Activated CD8-positive, alpha-beta memory T cell treated with anti-CD3 and anti-CD28 coated beads for 1 hour (primary cell): ENCODE measurements around the gene PLCH2.
"Not testable (repeated sequence)": the region's sequence is repeated elsewhere in the genome, so short reads cannot be mapped to it uniquely, and the experiment has no call there.

Source experiments
- DNase-seq, 2 donors: peaks; one replicate each; pipeline ENCODE4 v3.0.0-alpha.2; 2020; ENCODE audit warnings: low read depth in 1 of 2; ENCODE audit errors: extremely low read depth in 1 of 2

Gene PLCH2

DNA sequence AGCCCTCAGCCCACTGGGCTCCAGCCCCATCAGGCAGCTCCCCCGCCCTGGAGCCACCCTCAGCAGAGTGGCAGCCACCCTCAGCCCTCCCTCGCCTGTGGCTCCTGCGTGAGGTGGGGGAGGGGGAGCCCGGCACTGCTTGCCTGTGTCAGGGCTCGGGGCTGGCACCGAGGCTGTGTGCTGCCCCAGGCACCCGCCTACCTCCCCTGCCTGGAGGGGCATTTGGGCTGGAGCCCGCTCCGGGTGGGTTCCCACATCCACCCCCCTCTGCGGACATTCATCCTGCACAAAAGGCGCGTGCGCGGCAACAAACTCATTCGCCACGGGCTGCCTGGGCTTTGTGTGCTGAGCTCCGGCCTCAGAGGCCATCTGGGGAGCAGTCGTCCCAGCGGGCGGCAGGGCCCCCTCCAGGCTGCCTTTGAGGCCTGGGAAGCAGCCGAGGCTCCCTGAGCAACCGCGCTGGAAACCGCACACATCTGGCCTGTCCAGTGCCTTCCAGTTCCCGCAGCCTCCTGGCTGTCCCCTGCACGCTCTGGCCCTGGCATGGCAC, 67.5 kb downstream of the PLCH2 start:
- DNase-seq = no peak

DNA sequence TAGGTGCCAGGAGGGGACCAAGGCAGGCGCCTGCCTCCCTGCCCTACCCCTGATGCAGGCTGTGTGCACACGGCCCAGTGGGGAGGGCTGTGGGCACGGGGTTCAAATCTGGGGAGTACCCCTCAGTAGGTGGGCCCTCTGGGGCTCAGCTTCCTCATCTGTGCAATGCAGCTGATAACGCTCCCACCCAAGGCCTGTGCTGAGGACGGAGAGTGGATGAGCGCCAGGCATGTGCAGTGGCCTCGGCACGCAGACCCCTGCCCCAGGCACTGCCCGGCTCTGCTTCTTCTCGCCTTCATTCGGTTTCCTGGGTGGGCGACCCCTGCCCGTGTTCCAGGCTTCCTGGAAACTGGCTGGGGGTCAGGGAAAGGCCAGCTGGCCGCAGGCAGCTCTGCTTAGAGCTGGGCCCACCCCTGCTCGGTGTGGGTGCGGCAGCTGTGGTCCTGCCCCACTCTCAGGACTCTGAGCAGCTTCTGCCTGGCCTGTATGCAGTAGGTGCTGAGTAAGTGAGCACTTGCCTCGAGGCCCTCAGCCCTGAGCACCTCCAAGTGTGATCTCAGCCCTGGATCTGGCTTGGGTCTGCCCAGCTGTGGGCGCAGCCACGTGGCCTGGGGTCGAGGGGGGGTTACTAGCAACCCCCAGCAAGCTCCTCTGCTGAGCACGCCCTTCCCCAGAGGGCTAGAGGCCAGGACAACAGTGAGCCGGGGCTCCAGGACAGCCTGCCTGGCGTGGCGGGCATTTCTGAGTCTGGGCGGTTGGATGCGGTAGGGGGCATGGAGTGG, 68.2 kb downstream of the PLCH2 start:
- no peak for DNase-seq

DNA sequence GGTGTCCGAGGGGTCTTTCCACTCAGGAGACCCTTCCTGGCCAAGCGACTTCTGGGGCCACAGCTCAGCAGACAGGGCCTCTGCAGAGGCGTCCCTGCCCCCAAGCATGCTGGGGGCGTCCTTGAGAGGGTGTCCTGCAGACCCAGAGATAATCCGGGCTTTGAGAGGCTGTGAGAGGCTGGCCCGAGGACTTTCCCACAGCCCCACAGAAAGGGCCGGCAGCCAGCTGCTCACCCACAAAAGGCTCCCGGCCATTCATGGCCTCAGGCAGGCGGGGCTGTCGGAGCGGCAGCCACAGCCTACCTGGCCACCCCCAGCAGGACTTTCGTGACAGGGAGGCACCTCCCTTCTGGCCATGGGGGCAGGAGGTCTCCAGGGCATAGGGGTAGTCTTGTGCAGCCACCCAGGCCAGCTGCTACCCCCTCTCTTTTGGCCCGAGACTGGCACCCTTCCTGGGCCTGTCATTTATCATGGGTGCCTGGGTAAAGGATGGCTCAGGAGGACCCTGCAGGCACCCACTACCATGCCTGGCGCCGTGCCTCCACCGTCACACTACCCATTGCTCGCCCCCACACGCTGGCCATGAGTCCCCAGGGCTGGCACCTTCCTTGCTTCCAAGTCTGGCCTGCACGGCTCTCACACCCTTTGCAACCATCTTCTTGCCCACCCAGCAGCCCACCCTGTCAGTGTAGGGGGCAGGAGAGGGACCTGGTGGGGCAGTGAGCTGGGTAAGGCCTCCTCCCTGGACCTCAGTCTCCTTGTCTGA, 69.0 kb downstream of the PLCH2 start:
- DNase-seq = no peak

DNA sequence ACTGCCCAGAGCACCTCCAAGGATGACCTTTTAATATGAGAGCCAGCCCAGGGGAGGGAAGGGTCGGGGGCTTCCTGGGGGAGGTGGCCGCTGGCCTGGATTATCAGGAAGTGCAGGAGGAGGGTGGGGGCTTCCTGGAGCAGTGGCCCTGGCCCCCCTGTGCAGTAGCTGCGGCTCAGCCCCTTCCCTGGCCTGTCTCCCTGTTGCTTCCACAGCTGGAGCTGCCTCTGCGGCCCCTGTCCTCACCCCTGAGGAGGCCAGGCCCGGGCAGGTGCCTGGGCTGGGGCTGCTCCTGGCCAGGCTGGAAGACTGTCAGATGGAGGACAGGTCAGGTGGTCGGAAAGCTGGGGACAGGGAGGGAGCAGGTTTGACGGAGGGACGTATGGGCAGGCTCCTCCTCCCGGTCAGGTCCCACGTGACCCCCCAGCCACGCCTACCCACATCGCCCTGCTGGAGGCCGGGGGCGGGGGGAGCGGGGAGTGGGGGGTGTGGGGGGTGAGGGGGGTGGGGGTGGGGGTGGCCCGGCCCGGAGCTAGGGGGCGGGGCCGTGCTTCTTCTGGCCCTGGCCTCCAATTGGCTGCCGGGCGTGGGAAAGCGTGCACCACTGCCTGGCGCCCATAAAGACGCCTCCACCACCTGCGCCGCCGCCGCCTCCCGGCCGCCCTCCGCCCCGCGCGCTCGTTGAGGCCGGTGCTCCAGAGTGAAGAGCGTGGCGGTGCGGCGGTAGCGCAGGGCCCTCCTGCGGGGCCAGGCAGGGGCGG, 69.8 kb downstream of the PLCH2 start:
- DNase-seq = peak; percentile 74 to 82

DNA sequence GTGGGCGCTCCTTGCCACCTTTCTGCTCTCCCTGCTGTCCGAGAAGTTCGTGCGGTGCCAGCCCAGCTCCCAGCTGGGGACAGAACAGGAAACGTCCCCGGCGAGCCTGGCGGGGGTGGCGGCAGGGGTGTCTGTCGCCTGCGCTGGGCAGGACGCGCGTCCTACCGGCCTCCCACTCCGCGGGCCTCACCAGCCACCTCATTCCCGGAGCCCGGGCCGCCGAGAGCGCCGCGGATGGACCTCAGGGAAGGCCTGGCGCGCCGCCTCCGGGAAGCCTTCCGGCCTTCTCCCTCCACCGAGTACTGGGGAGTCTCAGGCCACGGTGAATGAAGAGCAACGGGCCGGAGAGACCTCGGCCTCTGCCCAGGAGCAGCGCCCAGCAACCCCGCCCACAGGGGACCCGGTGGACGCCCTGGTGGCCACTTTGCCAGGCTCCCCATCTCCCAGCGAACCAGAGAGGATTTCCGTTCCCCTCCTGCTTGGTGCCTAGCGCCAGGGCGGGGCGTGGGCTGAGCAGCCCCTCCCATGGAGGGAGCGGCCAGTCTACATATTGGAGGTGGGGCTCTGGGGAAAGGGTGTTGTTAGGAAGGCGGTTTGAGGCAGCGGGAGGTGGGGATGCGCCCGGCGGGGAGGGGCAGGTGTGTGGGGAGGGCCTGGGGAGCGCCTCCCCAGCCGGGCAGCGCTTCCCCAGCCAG, 70.6 kb downstream of the PLCH2 start:
- DNase-seq = peak in 1 of 2 donors; percentile 67

DNA sequence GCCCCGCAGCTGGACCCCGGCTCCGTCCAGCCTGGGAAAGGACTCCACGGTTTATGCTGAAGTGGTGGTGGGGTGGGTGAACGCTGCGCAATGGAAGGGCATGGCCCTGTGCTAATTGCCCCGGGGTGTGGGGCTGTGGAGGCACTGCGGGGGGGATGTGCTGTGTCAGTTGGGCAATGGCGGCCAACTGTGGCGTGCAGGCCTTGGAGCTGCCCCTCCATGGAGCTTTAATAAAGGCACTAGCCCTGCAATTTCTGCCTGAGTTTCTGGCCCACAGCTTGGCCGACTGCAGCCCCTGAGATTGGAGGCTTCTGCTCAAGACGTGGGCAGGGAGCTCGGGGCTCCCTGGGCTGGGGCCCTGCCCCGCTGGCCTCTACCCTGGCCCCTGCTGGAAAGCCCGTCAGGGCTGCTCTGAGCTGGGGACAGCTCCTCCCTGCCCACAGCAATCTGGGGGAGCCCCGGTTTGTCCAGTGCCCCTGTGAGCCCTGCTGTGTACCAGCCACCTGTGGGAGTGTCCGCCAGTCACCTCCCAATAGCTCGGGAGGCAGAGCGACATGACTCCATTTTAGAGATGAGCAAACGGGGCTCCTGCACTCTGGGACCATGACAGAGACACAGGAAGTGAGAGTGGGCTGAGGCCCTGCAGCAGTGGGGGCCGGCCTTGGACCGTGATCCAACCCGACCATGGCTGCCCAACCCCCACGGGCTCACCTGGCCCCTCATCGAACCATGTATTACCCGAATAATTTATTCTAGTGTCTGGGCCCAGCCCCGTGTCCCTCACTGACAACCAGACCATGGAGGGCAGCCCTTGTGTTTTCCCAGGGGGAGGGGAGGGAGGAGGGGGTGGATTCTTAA, 71.3 kb downstream of the PLCH2 start:
- DNase-seq = no peak

DNA sequence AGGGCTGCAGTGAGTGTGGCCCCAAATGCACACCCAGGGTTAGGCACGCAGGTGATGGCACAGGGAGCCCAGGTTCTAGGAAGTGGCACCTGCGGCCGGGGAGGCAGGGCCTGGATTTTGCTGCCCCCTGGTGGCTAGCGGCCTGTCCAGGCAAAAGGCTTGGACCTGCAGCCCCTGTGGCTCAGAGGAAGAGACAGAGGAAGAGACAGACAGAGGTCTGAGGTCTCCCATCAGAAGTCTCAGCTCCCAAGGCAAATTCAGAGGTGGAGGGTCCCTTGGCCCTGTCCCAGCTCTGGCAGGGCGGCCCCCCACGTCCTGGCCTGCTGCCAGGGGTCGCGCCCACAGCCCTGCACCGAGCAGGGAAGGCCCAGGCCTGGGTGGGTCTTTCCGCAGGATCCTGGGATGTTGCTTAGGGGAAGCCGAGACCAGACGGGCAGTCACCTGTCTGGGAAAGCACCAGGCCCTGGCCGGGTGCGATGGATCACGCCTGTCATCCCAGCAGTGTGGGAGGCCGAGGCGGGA, 72.0 kb downstream of the PLCH2 start:
- peak; percentile 60 to 83 for DNase-seq

DNA sequence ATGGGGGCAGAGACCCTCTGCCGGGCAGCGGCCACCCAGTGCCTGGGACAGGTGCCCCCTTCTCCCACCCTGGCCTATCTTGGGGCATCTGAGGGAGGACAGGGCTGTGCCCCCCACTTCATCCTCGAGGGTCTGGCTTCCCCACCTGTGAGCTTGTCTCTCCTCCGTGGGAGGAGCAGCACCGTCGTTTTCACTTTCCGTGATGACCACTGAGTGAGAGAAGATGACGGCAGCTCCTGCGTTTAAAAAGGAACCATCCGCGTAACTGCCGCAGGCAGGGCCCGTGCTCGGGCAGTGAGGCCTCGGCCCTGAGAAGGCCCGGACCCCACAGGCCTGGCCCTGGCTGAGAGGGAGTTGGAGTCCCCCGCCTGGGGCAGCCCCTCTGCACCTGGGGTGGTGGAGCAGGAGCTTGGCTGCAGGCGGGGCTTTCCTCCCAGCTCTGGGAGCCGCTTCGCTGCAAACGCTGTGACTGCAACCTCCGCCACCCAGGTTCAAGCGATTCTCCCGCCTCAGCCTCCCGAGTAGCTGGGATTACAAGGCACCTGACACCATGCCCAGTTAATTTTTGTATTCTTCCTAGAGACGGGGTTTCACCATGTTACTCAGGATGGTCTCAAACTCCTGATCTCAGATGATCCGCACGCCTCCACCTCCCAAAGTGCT, 73.4 kb downstream of the PLCH2 start:
- DNase-seq = not testable (repeated sequence)

DNA sequence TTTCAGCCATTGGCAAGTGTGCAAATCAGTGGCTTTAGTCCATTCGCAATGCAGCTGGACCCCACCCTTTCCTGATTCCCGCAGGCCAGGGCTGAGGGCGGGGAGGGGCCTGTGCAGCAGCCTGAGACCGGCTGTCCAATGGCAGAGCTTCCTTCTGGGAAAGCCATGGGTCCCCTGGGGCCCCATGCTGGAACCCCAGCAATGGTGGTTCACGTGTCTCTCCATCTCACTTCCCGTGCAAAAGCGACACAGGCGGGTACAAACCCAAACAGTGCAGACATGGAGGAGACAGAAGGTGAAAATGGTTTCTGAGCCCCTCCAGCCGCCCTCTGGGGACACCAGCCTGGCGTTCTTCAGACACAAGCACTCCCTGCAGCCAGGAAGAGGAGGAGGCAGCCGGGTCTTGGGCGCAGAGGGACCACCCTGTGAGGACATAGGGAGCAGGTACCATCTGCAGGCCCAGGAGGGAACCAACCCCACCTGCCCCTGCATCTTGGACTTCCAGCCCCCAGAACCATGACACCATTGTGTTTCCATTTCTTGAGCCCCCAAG, 74.3 kb downstream of the PLCH2 start:
- not testable (repeated sequence) for DNase-seq

DNA sequence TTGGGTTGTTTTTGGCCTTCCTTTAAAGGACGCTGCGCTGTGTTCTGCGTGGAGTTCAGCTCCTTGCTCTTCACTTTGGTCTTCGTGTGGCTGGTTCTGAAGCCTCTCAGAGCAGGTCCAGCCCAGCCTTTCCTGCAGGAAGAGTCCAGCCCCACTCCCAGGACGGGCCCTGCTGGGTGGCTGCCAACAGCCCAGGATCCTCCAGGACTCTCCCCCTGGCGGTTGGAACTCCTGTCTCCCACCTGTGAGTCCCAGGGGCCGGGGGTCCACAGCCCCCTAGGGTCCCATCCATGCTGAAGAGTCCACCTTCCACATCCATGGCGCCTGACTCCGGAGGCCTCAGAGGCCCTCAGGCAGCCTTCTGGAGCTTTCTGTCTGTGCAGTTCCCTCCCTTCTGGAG, 75.5 kb downstream of the PLCH2 start:
- DNase-seq = not testable (repeated sequence)

DNA sequence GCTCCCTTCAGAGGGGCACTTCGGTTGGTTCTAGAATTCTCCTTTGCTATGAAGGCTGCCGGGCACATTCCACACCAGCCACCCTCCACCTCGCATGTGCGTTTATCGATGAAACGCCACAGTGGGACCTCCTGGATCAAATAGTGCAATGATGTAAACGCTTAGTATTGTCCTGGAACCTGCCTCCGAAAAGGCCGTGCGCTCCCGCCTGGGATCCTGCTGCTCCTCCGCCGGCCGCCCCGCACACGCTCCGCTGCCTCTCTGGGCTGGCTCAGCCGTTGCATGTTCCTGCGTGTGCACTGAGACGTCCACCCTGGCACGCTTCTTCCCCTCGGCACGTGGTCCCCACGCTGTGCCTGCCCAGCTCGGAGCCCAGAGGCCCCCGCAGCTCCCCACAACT, 76.1 kb downstream of the PLCH2 start:
- no peak for DNase-seq

DNA sequence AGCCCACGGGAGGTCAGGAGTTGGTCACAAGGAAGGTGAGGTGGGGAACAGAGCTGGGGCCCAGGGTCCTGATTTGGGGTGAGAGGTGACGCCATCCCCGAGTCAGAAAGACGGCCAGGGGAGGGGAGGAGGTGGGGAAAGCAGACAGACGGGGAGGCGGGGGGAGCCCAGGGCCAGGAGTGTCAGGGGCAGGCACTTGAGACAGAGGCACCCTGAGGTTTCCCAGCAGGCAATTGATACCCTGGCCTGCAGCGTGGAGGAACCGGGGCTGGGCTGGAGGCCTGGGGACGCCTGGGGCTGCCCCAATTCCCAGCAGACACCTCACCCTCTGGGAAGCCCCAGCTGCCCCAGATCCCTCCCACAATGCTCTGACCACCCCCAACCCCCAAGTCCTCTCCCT, 77.0 kb downstream of the PLCH2 start:
- DNase-seq = not testable (repeated sequence)

DNA sequence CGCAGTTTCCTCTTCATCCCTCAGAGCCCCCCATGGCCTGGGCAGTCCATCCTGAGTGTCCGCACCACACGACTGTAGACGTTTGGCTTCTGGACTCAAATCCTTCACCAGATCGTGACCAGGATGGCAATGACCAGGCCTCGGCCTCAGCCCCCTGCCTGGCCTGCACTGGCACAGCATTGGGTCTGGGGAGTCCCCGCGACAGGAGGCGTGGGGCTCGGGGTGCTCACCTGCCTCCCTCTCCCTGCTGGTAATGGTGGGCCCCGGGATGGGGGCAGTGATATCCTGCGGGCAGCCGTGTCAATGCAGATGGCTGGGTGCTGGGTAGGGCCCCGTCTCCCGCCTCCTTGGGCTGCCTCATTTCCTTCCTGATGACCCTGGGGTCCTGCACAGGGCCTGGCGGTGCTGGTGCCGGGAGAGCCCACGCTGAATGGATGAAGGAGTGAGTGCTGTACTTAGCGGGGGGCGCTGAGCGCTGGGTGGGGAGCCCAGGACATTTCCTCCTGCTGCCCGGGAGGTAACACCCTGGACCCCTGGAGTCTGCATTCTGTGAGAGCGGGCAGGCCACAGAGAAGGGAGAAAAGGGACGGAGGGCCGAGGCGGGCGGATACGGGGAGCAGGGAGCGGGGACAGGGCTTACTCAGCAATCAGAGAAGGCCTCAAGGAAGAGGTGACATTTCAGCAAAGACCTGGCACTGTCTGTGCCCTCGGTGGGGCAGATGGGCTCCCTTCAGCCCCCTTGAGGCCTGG, 78.0 kb downstream of the PLCH2 start:
- DNase-seq = no peak

DNA sequence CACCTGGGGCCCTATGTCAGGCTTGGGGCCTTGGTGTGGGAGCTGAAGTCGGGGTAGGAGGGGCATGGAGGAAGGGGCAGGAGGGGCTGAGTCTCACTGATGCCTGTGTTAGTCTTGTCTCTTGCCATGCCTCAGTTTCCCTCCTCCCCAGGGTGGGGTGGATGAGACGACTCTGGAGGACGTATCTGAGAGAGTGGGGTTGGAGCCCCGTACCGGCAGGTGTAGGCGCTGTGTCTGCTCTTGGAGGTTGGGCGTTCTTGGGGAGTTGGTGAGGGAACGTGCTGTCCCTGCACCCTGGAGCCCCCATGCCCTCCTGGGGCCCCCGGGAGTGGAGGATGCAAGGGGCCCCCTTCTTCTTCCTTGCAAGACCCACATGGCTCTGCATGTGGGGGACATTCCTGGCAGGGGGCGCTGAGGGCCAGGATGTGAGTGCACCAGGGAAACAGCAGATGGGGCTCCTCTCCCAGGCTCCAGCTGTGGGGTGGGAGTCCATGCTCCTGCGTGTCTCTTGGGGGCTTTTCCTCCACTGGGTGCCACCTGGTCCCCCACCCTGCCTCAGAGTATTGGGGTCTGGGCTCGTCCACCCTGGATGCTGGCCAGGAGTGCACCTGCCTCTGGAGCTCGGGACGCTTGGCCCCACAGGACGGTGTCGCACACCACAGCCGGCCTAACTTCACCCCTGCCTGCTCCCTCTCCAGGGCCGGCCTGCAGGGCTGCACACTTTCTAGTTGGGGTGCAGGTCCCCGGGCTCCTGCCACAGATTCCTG, 78.7 kb downstream of the PLCH2 start:
- no peak for DNase-seq
